Measurements from ENCODE around the gene TAS2R5. TPM values are rescaled to one million over a fixed set of nuclear protein-coding genes. Genes with fewer than 3 reads are reported as not detected.

TAS2R5 gene
- total RNA-seq, 2 experiments from 2014 or later, result 1.8 to 2.2 TPM

DNA sequence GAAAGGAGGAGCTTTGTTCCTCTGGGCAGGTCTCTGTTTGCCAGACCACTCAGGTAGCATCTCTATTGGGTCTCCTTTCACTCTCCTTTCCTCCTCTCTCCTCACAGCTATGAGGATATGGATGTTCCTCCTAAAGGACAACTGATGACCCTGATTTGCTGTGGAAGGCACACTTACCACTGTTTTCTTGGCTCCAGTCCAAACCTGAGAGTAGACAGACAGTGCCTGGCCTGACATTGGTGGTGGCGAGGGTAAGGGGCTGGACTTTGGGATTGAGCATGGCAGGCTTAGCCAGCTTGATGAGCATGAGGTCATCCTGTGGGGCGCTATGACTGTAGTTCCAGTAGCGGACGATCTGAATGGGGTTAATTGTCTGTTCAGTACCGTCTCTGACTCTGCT lies 47.7 kb downstream of the TAS2R5 start:
- no peaks in the 10 kb centered on the region for H3K9me2 ChIP-seq (ENCODE audit: insufficient read depth, low read length)
- no TSS peak for BruUV-seq (replicated peaks)
- no peak overlapping the region for H3K4me3 ChIP-seq (ENCODE audit: low read depth, low read length, poor library complexity, severe bottlenecking)
- no peak overlapping the region for H3K27ac ChIP-seq (ENCODE audit: low read depth, low read length, poor library complexity, severe bottlenecking)
- TF ChIP-seq EZH2phosphoT487 (IDR thresholded peaks at IDR 0.05; ENCODE audit: borderline replicate concordance, low read depth, low read length), result no peak
- no peak for TF ChIP-seq CTCF (conservative IDR thresholded peaks at IDR 0.05; ENCODE audit: low read length)
- CTCF ChIA-PET (ENCODE audit: unreplicated experiment), result interaction anchor here (0.7 kb wide), 1 partner anchor 707 kb away, joined by 3 read pairs; no protein-coding TSS in a partner anchor
- H3K36me3 ChIP-seq (ENCODE audit: insufficient read depth, low read length), result no peaks in the 10 kb centered on the region
- no peak for DNase-seq (ENCODE audit: low spot score)
- H4K20me1 ChIP-seq (ENCODE audit: insufficient read depth, low read length), result no peaks in the 10 kb centered on the region
- no peak overlapping the region for H2AFZ ChIP-seq (ENCODE audit: low read length)
- no peak overlapping the region for H3K4me2 ChIP-seq (ENCODE audit: low read length)
- no peaks in the 10 kb centered on the region for H3K4me1 ChIP-seq (ENCODE audit: insufficient read depth, low read length, poor library complexity, severe bottlenecking)
- H3K9me3 ChIP-seq (ENCODE audit: low read length), result no peaks in the 10 kb centered on the region
- intact Hi-C loops (cut with micrococcal nuclease; ENCODE audit: unreplicated experiment), result no loop called here
- POLR2A ChIA-PET, result no interaction called here
- H3K79me2 ChIP-seq (ENCODE audit: insufficient read depth, low read depth, low read length), result no peaks in the 10 kb centered on the region

GRCh38 chr7:141838581-141838980 lies 48.6 kb downstream of the TAS2R5 start:
- no peak overlapping the region for H2AFZ ChIP-seq (ENCODE audit: low read length)
- H3K36me3 ChIP-seq (ENCODE audit: insufficient read depth, low read length), result no peaks in the 10 kb centered on the region
- H3K4me1 ChIP-seq (ENCODE audit: insufficient read depth, low read length, poor library complexity, severe bottlenecking), result no peaks in the 10 kb centered on the region
- no peak for DNase-seq (ENCODE audit: low spot score)
- no peak overlapping the region for H3K4me2 ChIP-seq (ENCODE audit: low read length)
- H3K9me2 ChIP-seq (ENCODE audit: insufficient read depth, low read length), result no peaks in the 10 kb centered on the region
- TF ChIP-seq EZH2phosphoT487 (IDR thresholded peaks at IDR 0.05; ENCODE audit: borderline replicate concordance, low read depth, low read length) (no peak), CTCF (conservative IDR thresholded peaks at IDR 0.05; ENCODE audit: low read length) (no peak)
- no TSS peak for BruUV-seq (replicated peaks)
- H3K79me2 ChIP-seq (ENCODE audit: insufficient read depth, low read depth, low read length), result no peaks in the 10 kb centered on the region
- no peak overlapping the region for H3K4me3 ChIP-seq (ENCODE audit: low read depth, low read length, poor library complexity, severe bottlenecking)
- ChIA-PET CTCF (ENCODE audit: unreplicated experiment) (no interaction called here), POLR2A (no interaction called here)
- no peaks in the 10 kb centered on the region for H3K9me3 ChIP-seq (ENCODE audit: low read length)
- no peaks in the 10 kb centered on the region for H4K20me1 ChIP-seq (ENCODE audit: insufficient read depth, low read length)
- no peak overlapping the region for H3K27ac ChIP-seq (ENCODE audit: low read depth, low read length, poor library complexity, severe bottlenecking)
- intact Hi-C loops (cut with micrococcal nuclease; ENCODE audit: unreplicated experiment), result no loop called here

DNA sequence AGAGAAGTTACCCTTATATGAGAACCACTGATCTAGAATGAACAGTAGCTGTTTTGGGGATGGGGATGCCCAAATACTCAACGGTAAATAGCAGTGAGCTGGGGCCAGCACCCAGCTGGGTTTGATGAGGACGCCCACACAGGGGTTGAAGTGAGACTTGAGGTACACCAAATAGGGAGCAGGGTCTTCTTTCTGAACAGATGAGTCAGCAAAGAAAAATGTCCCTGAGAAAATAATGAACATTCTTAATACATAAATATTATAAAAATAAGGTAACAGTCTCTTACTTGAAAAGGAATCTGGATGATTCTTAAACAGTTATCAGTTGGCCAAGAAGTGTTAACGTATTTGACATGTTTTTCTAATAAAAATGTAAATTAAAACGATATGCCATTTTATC lies 49.2 kb downstream of the TAS2R5 start:
- Histone ChIP-seq H4K20me1 (ENCODE audit: insufficient read depth, low read length) (no peaks in the 10 kb centered on the region), H3K36me3 (ENCODE audit: insufficient read depth, low read length) (no peaks in the 10 kb centered on the region), H3K9me2 (ENCODE audit: insufficient read depth, low read length) (no peaks in the 10 kb centered on the region), H3K79me2 (ENCODE audit: insufficient read depth, low read depth, low read length) (no peaks in the 10 kb centered on the region), H2AFZ (ENCODE audit: low read length) (no peak overlapping the region), H3K4me2 (ENCODE audit: low read length) (no peak overlapping the region), H3K27ac (ENCODE audit: low read depth, low read length, poor library complexity, severe bottlenecking) (no peak overlapping the region), H3K4me3 (ENCODE audit: low read depth, low read length, poor library complexity, severe bottlenecking) (no peak overlapping the region), H3K4me1 (ENCODE audit: insufficient read depth, low read length, poor library complexity, severe bottlenecking) (no peaks in the 10 kb centered on the region), H3K9me3 (ENCODE audit: low read length) (no peaks in the 10 kb centered on the region)
- CTCF ChIA-PET (ENCODE audit: unreplicated experiment), result no interaction called here
- intact Hi-C loops (cut with micrococcal nuclease; ENCODE audit: unreplicated experiment), result no loop called here
- POLR2A ChIA-PET, result no interaction called here
- no peak for TF ChIP-seq CTCF (conservative IDR thresholded peaks at IDR 0.05; ENCODE audit: low read length)
- TF ChIP-seq EZH2phosphoT487 (IDR thresholded peaks at IDR 0.05; ENCODE audit: borderline replicate concordance, low read depth, low read length), result no peak
- DNase-seq (ENCODE audit: low spot score), result no peak
- BruUV-seq (replicated peaks), result no TSS peak
